NB4 (cell line): ENCODE results near the gene NACC2.

Experiments used
- POLR2A ChIP-seq: IDR thresholded peaks from 2 replicates; pipeline ENCODE4 v1.6.1; 2011; ENCODE audit warnings: mild to moderate bottlenecking; ENCODE audit not compliant: insufficient read length; ENCODE audit errors: extremely low read depth
- TF ChIP-seq, protein P1 (sequence below): IDR thresholded peaks from 2 replicates; pipeline ENCODE4 v1.6.1; 2011; ENCODE audit warnings: low read depth, low read length
- TF ChIP-seq, protein P2 (sequence below): IDR thresholded peaks from one replicate; pipeline ENCODE4 v1.5.1; 2012; ENCODE audit warnings: low read depth, low read length

GRCh38 chr9:136014147-136014923 lies 80.8 kb downstream of the NACC2 start:
- TF ChIP-seq, protein P1, sequence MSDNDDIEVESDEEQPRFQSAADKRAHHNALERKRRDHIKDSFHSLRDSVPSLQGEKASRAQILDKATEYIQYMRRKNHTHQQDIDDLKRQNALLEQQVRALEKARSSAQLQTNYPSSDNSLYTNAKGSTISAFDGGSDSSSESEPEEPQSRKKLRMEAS: no peak
- TF ChIP-seq, protein P2, sequence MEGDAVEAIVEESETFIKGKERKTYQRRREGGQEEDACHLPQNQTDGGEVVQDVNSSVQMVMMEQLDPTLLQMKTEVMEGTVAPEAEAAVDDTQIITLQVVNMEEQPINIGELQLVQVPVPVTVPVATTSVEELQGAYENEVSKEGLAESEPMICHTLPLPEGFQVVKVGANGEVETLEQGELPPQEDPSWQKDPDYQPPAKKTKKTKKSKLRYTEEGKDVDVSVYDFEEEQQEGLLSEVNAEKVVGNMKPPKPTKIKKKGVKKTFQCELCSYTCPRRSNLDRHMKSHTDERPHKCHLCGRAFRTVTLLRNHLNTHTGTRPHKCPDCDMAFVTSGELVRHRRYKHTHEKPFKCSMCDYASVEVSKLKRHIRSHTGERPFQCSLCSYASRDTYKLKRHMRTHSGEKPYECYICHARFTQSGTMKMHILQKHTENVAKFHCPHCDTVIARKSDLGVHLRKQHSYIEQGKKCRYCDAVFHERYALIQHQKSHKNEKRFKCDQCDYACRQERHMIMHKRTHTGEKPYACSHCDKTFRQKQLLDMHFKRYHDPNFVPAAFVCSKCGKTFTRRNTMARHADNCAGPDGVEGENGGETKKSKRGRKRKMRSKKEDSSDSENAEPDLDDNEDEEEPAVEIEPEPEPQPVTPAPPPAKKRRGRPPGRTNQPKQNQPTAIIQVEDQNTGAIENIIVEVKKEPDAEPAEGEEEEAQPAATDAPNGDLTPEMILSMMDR: no peak
- no peak for TF ChIP-seq POLR2A
